Activated T-helper 2 cell treated with anti-CD3 and anti-CD28 coated beads, Interferon-gamma antibody, Interleukin-2, Interleukin-4, amounts not matched to agents 10 μg/mL and 5 μg/mL and 100 μg/mL, durations not matched to agents 14 hours and 24 hours and 36 hours (primary cell): ENCODE data around the gene SLC37A1. TPM values are rescaled to one million over a fixed set of nuclear protein-coding genes. Genes with fewer than 3 reads are reported as not detected.
A peak's percentile ranks its signal among the peaks of the same experiment; 100 is the strongest.

ENCODE experiments used
- DNase-seq: peaks from one replicate; pipeline ENCODE4 v3.0.0; 2021; ENCODE audit warnings: low spot score
- H3K27ac Mint-ChIP-seq: one replicate; pipeline ENCODE4 v1.8.0; 2021; ENCODE audit warnings: mixed read lengths
- H3K27me3 Mint-ChIP-seq: one replicate; pipeline ENCODE4 v1.8.0; 2021; ENCODE audit warnings: low read depth, mixed read lengths
- H3K36me3 Mint-ChIP-seq: one replicate; pipeline ENCODE4 v1.8.0; 2021; ENCODE audit warnings: low read depth, mixed read lengths
- H3K4me1 Mint-ChIP-seq: one replicate; pipeline ENCODE4 v1.8.0; 2021; ENCODE audit warnings: low read depth, mixed read lengths
- H3K4me3 Mint-ChIP-seq: one replicate; pipeline ENCODE4 v1.8.0; 2021; ENCODE audit warnings: low read depth, mild to moderate bottlenecking, moderate library complexity, mixed read lengths
- H3K9me3 Mint-ChIP-seq: one replicate; pipeline ENCODE4 v1.8.0; 2021; ENCODE audit warnings: mixed read lengths
- intact Hi-C: fragments of 100-400 bp; cut with micrococcal nuclease; formaldehyde crosslinking; loops from one replicate; pipeline ENCODE4 v1.15.1; 2023
- total RNA-seq: library from RNA; stranded (reverse); gene quantifications from 2 replicates; pipeline ENCODE4 v1.2.3, GENCODE V29; 2022

SLC37A1 gene
- total RNA-seq, 1 donor from 2014 or later, result 22.3 TPM

- intact Hi-C loops, result no loop called here
- Mint-ChIP-seq H3K4me1 (no peaks in the 10 kb centered on the region), H3K27me3 (peaks cover 6% of the 10 kb centered on the region), H3K9me3 (no peaks in the 10 kb centered on the region), H3K4me3 (no peak overlapping the region), H3K36me3 (no peaks in the 10 kb centered on the region), H3K27ac (no peak overlapping the region)
- DNase-seq, result no peak
Measured at GRCh38 chr21:42597487-42598158, 84.0 kb downstream of the SLC37A1 start.

GRCh38 chr21:42598159-42598735 is 84.6 kb downstream of the SLC37A1 start:
- peaks cover 10% of the 10 kb centered on the region for H3K27me3 Mint-ChIP-seq

GRCh38 chr21:42599486-42599885 is 85.8 kb downstream of the SLC37A1 start:
- Mint-ChIP-seq H3K4me1 (no peaks in the 10 kb centered on the region), H3K27me3 (peaks cover 15% of the 10 kb centered on the region), H3K4me3 (no peak overlapping the region), H3K9me3 (peaks cover 7% of the 10 kb centered on the region), H3K27ac (no peak overlapping the region), H3K36me3 (no peaks in the 10 kb centered on the region)
- intact Hi-C loops, result no loop called here
- no peak for DNase-seq

More at GRCh38 chr21:42598159-42598735, 84.6 kb downstream of the SLC37A1 start:
- Mint-ChIP-seq H3K27ac (no peak overlapping the region), H3K9me3 (no peaks in the 10 kb centered on the region), H3K4me1 (no peaks in the 10 kb centered on the region), H3K36me3 (no peaks in the 10 kb centered on the region), H3K4me3 (no peak overlapping the region)
- intact Hi-C loops, result no loop called here
- no peak for DNase-seq

DNA sequence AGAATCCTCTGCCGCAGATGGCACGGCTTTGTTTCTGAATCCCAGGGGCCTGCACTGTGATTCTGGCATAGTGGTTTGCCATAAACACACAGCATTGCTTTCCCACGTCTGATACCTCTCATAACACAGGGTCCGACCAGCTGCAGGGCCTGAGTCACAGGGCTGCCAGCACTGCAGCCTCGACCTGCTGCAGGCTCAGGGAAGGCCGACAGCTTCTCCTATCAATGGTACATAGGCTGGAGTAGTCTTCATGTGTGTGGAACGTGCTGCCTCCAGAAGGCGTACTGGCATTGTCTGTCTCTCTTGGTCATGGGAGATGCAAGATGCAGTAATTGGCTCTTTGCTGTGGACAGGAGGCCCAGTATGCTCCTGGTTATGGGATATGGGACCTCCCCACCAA is 86.3 kb downstream of the SLC37A1 start:
- H3K36me3 Mint-ChIP-seq, result no peaks in the 10 kb centered on the region
- intact Hi-C loops, result no loop called here
- H3K4me1 Mint-ChIP-seq, result no peaks in the 10 kb centered on the region
- peaks cover 15% of the 10 kb centered on the region for H3K27me3 Mint-ChIP-seq
- H3K9me3 Mint-ChIP-seq, result peaks cover 9% of the 10 kb centered on the region
- DNase-seq, result no peak
- H3K4me3 Mint-ChIP-seq, result no peak overlapping the region
- no peak overlapping the region for H3K27ac Mint-ChIP-seq

DNA sequence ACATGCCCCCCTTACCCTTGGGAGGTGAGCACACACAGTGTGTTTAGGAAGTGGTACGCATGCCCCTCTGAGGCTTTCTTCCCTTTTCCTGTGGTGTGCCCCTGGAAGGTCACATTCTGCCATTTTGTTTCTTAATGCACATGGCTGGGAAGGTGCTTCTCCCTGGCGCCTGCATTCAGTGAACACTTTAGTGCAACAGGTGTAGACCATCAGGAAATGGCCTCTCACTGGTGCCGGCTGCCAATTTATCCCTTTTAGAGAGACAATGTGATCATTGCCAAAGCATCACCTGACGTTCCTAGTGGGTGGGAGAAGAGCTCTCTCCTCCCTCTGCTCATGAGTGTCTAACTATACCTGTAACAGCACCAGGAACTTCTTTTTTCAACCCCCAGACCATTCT is 88.0 kb downstream of the SLC37A1 start:
- no peak for DNase-seq
- peaks cover 17% of the 10 kb centered on the region for H3K27me3 Mint-ChIP-seq
- H3K4me3 Mint-ChIP-seq, result no peak overlapping the region
- peaks cover 24% of the 10 kb centered on the region for H3K9me3 Mint-ChIP-seq
- H3K36me3 Mint-ChIP-seq, result no peaks in the 10 kb centered on the region
- no peaks in the 10 kb centered on the region for H3K4me1 Mint-ChIP-seq
- intact Hi-C loops, result no loop called here
- no peak overlapping the region for H3K27ac Mint-ChIP-seq

GRCh38 chr21:42607102-42607501 is 93.5 kb downstream of the SLC37A1 start:
- intact Hi-C loops, result no loop called here
- Mint-ChIP-seq H3K27ac (no peak overlapping the region), H3K4me1 (peaks cover 10% of the 10 kb centered on the region), H3K4me3 (no peak overlapping the region), H3K27me3 (peaks cover 14% of the 10 kb centered on the region), H3K36me3 (no peaks in the 10 kb centered on the region), H3K9me3 (peaks cover 31% of the 10 kb centered on the region)
- no peak for DNase-seq

DNA sequence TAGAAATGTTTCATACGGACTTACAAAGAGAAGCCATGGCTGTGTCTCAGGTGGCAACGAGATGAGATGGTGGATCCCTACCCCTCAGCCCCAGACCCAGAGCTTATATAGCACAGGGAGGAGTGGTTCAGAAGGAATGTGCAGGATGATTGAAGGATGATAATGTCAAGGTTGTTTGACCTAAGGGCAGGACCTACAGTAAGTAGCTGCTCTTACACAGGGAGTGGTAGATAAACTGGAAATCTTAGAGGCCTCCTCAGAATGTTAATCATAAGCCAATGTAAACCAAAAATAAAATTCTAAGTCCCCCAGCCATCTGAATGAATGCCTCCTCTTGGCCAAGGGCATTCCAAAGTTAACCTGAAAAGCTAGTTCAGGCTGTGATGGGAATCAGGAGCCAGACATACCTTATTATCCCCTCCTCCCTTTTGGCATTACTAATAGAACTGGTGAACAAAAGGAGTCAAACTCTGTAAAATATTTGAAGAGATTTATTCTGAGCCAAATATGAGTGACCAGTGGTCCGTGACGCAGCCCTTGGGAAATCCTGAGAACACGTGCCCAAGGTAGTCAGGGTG is 94.0 kb downstream of the SLC37A1 start:
- no peak overlapping the region for H3K4me3 Mint-ChIP-seq
- intact Hi-C loops, result no loop called here
- H3K27ac Mint-ChIP-seq, result no peak overlapping the region
- peaks cover 10% of the 10 kb centered on the region for H3K4me1 Mint-ChIP-seq
- peaks cover 14% of the 10 kb centered on the region for H3K27me3 Mint-ChIP-seq
- H3K9me3 Mint-ChIP-seq, result peaks cover 36% of the 10 kb centered on the region
- no peak for DNase-seq
- no peaks in the 10 kb centered on the region for H3K36me3 Mint-ChIP-seq

DNA sequence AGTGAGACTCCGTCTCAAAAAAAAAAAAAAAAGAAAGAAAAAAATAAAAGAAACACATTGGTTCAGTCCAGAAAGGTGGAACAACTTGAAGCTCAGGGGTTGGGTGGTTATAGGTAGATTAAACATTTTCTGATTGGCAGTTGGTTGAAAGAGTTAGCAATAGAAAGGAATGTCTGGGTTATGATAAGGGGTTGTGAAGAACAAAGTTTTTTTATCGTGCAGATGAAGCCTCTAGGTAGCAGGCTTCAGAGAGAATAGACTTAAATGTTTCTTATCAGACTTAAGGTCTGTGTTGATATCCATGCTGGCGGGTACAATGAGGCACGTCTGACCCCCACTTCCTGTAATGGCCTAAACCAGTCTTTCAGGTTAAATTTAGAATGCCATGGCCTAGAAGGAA is 94.8 kb downstream of the SLC37A1 start:
- H3K9me3 Mint-ChIP-seq, result peaks cover 38% of the 10 kb centered on the region
- peaks cover 16% of the 10 kb centered on the region for H3K27me3 Mint-ChIP-seq
- no peak overlapping the region for H3K4me3 Mint-ChIP-seq
- no peaks in the 10 kb centered on the region for H3K36me3 Mint-ChIP-seq
- H3K4me1 Mint-ChIP-seq, result peaks cover 10% of the 10 kb centered on the region
- no peak overlapping the region for H3K27ac Mint-ChIP-seq
- DNase-seq, result no peak
- intact Hi-C loops, result no loop called here

GRCh38 chr21:42609811-42610210 is 96.2 kb downstream of the SLC37A1 start:
- Mint-ChIP-seq H3K27ac (no peak overlapping the region), H3K4me1 (peaks cover 10% of the 10 kb centered on the region)
- intact Hi-C loops, result loop anchor here (5.0 kb wide), 1 partner anchor 122 kb away; no protein-coding TSS in a partner anchor

GRCh38 chr21:42611852-42612251 is 98.2 kb downstream of the SLC37A1 start:
- DNase-seq, result no peak
- Mint-ChIP-seq H3K4me1 (peaks cover 10% of the 10 kb centered on the region), H3K9me3 (peaks cover 14% of the 10 kb centered on the region), H3K36me3 (no peaks in the 10 kb centered on the region), H3K27me3 (peaks cover 9% of the 10 kb centered on the region), H3K4me3 (no peak overlapping the region), H3K27ac (no peak overlapping the region)
- intact Hi-C loops, result loop anchor here (5.0 kb wide), 1 partner anchor 120 kb away; no protein-coding TSS in a partner anchor

More at GRCh38 chr21:42609811-42610210, 96.2 kb downstream of the SLC37A1 start:
- H3K9me3 Mint-ChIP-seq, result peaks cover 29% of the 10 kb centered on the region
- H3K4me3 Mint-ChIP-seq, result no peak overlapping the region
- no peaks in the 10 kb centered on the region for H3K36me3 Mint-ChIP-seq
- peaks cover 12% of the 10 kb centered on the region for H3K27me3 Mint-ChIP-seq
- no peak for DNase-seq

GRCh38 chr21:42612390-42612789 is 98.7 kb downstream of the SLC37A1 start:
- intact Hi-C loops, result loop anchor here (5.0 kb wide), 1 partner anchor 120 kb away; no protein-coding TSS in a partner anchor
- Mint-ChIP-seq H3K4me1 (peaks cover 10% of the 10 kb centered on the region), H3K27me3 (peaks cover 9% of the 10 kb centered on the region), H3K27ac (no peak overlapping the region), H3K9me3 (peaks cover 14% of the 10 kb centered on the region), H3K4me3 (no peak overlapping the region), H3K36me3 (no peaks in the 10 kb centered on the region)
- no peak for DNase-seq

- Mint-ChIP-seq H3K9me3 (peaks cover 14% of the 10 kb centered on the region), H3K4me1 (peaks cover 10% of the 10 kb centered on the region), H3K36me3 (no peaks in the 10 kb centered on the region), H3K4me3 (no peak overlapping the region), H3K27ac (no peak overlapping the region), H3K27me3 (peaks cover 18% of the 10 kb centered on the region)
- intact Hi-C loops, result loop anchor here (5.0 kb wide), 1 partner anchor 119 kb away; no protein-coding TSS in a partner anchor
- no peak for DNase-seq
Measured at GRCh38 chr21:42613756-42614155, 100.1 kb downstream of the SLC37A1 start.

DNA sequence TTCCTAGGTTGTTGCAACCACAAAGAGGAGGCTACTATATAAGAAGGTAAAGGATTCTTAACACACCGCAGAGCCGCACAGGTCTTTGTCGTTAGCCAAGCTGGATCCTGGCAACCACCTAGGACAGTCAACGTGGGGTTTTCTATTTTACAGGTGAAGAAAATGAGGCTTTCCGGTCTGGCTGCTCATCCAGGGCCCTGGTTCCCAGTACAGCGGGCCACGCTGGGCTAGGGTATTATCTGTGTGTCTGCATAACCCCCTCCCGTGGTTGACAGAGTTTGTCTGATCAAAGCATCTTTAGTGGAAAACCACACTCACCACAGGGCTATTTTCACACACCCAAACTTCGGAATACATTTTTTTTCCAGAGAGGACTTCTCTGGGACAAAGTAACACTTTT is 100.7 kb downstream of the SLC37A1 start:
- Mint-ChIP-seq H3K4me1 (peaks cover 5% of the 10 kb centered on the region), H3K9me3 (peaks cover 11% of the 10 kb centered on the region)

More for the DNA sequence above, 100.7 kb downstream of the SLC37A1 start:
- Mint-ChIP-seq H3K27me3 (peaks cover 20% of the 10 kb centered on the region), H3K36me3 (no peaks in the 10 kb centered on the region), H3K27ac (peak overlapping the region; percentile 11), H3K4me3 (no peak overlapping the region)
- intact Hi-C loops, result loop anchor here (5.0 kb wide), 1 partner anchor 118 kb away; no protein-coding TSS in a partner anchor
- peak; percentile 52 for DNase-seq
